ENCODE measurements around the gene FBXL13. TPM values are rescaled to one million over a fixed set of nuclear protein-coding genes. Genes with fewer than 3 reads are reported as not detected.

Gene FBXL13
- total RNA-seq, 3 donors from 2014 or later (not counting 1 experiment from before 2014, with no cell fraction given) = 0.70 to 0.89 (median 0.85) TPM

DNA sequence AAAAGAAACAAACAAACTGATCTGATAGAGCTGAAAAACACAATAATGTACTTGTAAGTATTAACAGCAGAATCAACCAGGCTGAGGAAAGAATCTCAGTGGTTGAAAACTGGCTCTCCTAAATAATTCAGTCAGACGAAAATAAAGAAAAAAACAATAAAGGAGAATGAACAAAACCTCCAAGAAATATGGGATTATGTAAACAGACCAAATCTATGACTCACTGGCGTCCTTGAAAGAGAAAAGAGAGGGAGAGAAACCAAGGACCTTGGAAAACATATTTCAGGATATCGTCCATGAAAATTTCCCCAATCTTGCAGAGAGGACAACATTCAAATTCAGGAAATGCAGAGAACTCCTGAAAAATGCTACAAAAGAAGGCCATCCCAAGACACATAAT is 62.9 kb downstream of the FBXL13 start:
- Histone ChIP-seq H3K27me3 (ENCODE audit: control insufficient read depth, insufficient read depth, low read length) (no peaks in the 10 kb centered on the region), H3K36me3 (ENCODE audit: control insufficient read depth, insufficient read depth, low read length) (no peaks in the 10 kb centered on the region), H3K27ac (ENCODE audit: low read length) (no peak overlapping the region), H3K4me1 (ENCODE audit: control insufficient read depth, insufficient read depth, low read length) (peaks cover 2% of the 10 kb centered on the region), H3K4me3 (ENCODE audit: low read length) (no peak overlapping the region), H3K9me3 (ENCODE audit: control insufficient read depth, insufficient read depth, low read length) (no peaks in the 10 kb centered on the region)
- ATAC-seq = no peak
- TF ChIP-seq, protein P1, sequence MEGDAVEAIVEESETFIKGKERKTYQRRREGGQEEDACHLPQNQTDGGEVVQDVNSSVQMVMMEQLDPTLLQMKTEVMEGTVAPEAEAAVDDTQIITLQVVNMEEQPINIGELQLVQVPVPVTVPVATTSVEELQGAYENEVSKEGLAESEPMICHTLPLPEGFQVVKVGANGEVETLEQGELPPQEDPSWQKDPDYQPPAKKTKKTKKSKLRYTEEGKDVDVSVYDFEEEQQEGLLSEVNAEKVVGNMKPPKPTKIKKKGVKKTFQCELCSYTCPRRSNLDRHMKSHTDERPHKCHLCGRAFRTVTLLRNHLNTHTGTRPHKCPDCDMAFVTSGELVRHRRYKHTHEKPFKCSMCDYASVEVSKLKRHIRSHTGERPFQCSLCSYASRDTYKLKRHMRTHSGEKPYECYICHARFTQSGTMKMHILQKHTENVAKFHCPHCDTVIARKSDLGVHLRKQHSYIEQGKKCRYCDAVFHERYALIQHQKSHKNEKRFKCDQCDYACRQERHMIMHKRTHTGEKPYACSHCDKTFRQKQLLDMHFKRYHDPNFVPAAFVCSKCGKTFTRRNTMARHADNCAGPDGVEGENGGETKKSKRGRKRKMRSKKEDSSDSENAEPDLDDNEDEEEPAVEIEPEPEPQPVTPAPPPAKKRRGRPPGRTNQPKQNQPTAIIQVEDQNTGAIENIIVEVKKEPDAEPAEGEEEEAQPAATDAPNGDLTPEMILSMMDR (IDR thresholded peaks at IDR 0.05) = no peak
- Mint-ChIP-seq H3K4me1 (no peaks in the 10 kb centered on the region), H3K27me3 (ENCODE audit: low read depth in 2 of 2) (peaks cover 0 to 12% of the 10 kb centered on the region in 2 donors), H3K36me3 (no peaks in the 10 kb centered on the region), H3K9me3 (peaks cover 0 to 4% of the 10 kb centered on the region in 2 donors), H3K27ac (no peak overlapping the region), H3K4me3 (no peak overlapping the region)
- WGBS (ENCODE audit: insufficient coverage) = 89% methylated on average over 3 of the region's 3 CpGs
- intact Hi-C loops (cut with micrococcal nuclease) = no loop called here
- DNase-seq = no peak

- Mint-ChIP-seq H3K27ac (no peak overlapping the region), H3K4me3 (no peak overlapping the region), H3K9me3 (peaks cover 0 to 5% of the 10 kb centered on the region in 2 donors), H3K36me3 (no peaks in the 10 kb centered on the region), H3K4me1 (no peaks in the 10 kb centered on the region), H3K27me3 (ENCODE audit: low read depth in 2 of 2) (peaks cover under 1 to 12% of the 10 kb centered on the region in 2 donors)
- H3K4me1 ChIP-seq (ENCODE audit: control insufficient read depth, insufficient read depth, low read length) = peaks cover 2% of the 10 kb centered on the region
- intact Hi-C loops (cut with micrococcal nuclease) = no loop called here
- H3K36me3 ChIP-seq (ENCODE audit: control insufficient read depth, insufficient read depth, low read length) = no peaks in the 10 kb centered on the region
- ATAC-seq = no peak
- H3K27ac ChIP-seq (ENCODE audit: low read length) = no peak overlapping the region
- TF ChIP-seq, protein P1 (IDR thresholded peaks at IDR 0.05) = no peak
- no peak for DNase-seq
- WGBS (ENCODE audit: insufficient coverage) = 22% methylated on average over 1 of the region's 1 CpG
- no peak overlapping the region for H3K4me3 ChIP-seq (ENCODE audit: low read length)
- no peaks in the 10 kb centered on the region for H3K27me3 ChIP-seq (ENCODE audit: control insufficient read depth, insufficient read depth, low read length)
- no peaks in the 10 kb centered on the region for H3K9me3 ChIP-seq (ENCODE audit: control insufficient read depth, insufficient read depth, low read length)
Measured at GRCh38 chr7:103010211-103010610, 64.4 kb downstream of the FBXL13 start.

GRCh38 chr7:103009466-103010185 is 65.0 kb downstream of the FBXL13 start:
- H3K4me3 Mint-ChIP-seq = no peak overlapping the region
- TF ChIP-seq, protein P1 (IDR thresholded peaks at IDR 0.05) = no peak
- peaks cover 3 to 12% of the 10 kb centered on the region in 2 donors for H3K27me3 Mint-ChIP-seq (ENCODE audit: low read depth in 2 of 2)
- Histone ChIP-seq H3K36me3 (ENCODE audit: control insufficient read depth, insufficient read depth, low read length) (no peaks in the 10 kb centered on the region), H3K27me3 (ENCODE audit: control insufficient read depth, insufficient read depth, low read length) (no peaks in the 10 kb centered on the region), H3K4me3 (ENCODE audit: low read length) (no peak overlapping the region), H3K9me3 (ENCODE audit: control insufficient read depth, insufficient read depth, low read length) (peaks cover under 1% of the 10 kb centered on the region), H3K27ac (ENCODE audit: low read length) (no peak overlapping the region), H3K4me1 (ENCODE audit: control insufficient read depth, insufficient read depth, low read length) (peaks cover 2% of the 10 kb centered on the region)
- no peaks in the 10 kb centered on the region for H3K4me1 Mint-ChIP-seq
- DNase-seq (no peak), ATAC-seq (no peak)
- no peaks in the 10 kb centered on the region for H3K36me3 Mint-ChIP-seq
- intact Hi-C loops (cut with micrococcal nuclease) = no loop called here
- peaks cover 3 to 7% of the 10 kb centered on the region in 2 donors for H3K9me3 Mint-ChIP-seq
- H3K27ac Mint-ChIP-seq = no peak overlapping the region
- WGBS (ENCODE audit: insufficient coverage) = 8% methylated on average over 5 of the region's 5 CpGs

- H3K27me3 ChIP-seq (ENCODE audit: control insufficient read depth, insufficient read depth, low read length) = no peaks in the 10 kb centered on the region
- TF ChIP-seq, protein P1 (IDR thresholded peaks at IDR 0.05) = no peak
- no peak overlapping the region for H3K27ac Mint-ChIP-seq
- H3K36me3 ChIP-seq (ENCODE audit: control insufficient read depth, insufficient read depth, low read length) = no peaks in the 10 kb centered on the region
- H3K4me1 ChIP-seq (ENCODE audit: control insufficient read depth, insufficient read depth, low read length) = no peaks in the 10 kb centered on the region
- H3K9me3 ChIP-seq (ENCODE audit: control insufficient read depth, insufficient read depth, low read length) = peaks cover 6% of the 10 kb centered on the region
- WGBS (ENCODE audit: insufficient coverage) = 88% methylated on average over 1 of the region's 1 CpG
- H3K27me3 Mint-ChIP-seq (ENCODE audit: low read depth in 2 of 2) = peaks cover 12% of the 10 kb centered on the region in 2 donors
- DNase-seq = no peak
- no peak overlapping the region for H3K27ac ChIP-seq (ENCODE audit: low read length)
- peaks cover 12 to 14% of the 10 kb centered on the region in 2 donors for H3K9me3 Mint-ChIP-seq
- no peaks in the 10 kb centered on the region for H3K4me1 Mint-ChIP-seq
- H3K4me3 ChIP-seq (ENCODE audit: low read length) = no peak overlapping the region
- intact Hi-C loops (cut with micrococcal nuclease) = no loop called here
- ATAC-seq = no peak
- peaks cover 6% of the 10 kb centered on the region for H3K36me3 Mint-ChIP-seq
- no peak overlapping the region for H3K4me3 Mint-ChIP-seq
Measured at GRCh38 chr7:103003004-103003403, 71.6 kb downstream of the FBXL13 start.
